Stimulated activated CD8-positive, alpha-beta memory T cell treated with anti-CD3 and anti-CD28 coated beads, Interleukin-12 subunit alpha, Interleukin-12 subunit beta, amount 100 ng/mL, for 24 hours (primary cell): Measurements from ENCODE around the gene CYP3A4.
"Not testable (repeated sequence)": the region's sequence is repeated elsewhere in the genome, so short reads cannot be mapped to it uniquely, and the experiment has no call there.

Experiments used
- DNase-seq: peaks from one replicate; pipeline ENCODE4 v3.0.0-alpha.2; 2020; ENCODE audit errors: extremely low read depth

CYP3A4 gene

GRCh38 chr7:99792967-99793366, 9.0 kb upstream of the CYP3A4 start:
- DNase-seq, result no peak

DNA sequence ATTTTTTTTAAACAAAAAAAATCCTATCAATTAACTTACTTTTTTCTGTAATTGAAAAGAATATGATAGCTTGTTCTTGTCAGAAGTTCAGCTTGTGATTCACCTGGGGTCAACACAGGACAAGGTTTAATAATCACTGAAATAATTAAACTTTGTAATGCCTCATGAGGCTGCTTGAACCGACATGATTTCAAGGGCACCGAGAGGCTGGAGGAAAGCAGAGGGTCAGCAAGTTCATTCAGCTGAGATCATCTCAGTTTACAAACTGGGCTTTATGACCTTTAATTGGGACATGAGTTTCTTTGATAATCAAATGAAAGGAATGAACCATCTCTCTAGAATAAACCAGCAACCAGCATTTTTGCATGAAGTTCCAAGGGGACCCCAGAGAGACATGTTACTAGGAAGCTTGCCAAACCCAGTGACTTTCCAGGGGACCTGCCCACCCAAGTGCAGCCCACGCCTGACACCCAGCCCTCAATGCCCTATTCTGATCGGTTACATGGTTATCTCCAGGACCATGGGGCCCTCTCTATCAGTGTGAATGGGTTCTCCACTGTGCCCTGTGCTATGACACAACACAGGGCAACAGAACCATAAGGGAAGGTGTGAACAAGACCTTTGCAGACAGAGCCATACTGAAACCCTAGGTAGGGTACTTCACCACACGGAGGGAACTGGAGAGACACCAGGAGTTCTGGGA, 7.8 kb upstream of the CYP3A4 start:
- no peak for DNase-seq

DNA sequence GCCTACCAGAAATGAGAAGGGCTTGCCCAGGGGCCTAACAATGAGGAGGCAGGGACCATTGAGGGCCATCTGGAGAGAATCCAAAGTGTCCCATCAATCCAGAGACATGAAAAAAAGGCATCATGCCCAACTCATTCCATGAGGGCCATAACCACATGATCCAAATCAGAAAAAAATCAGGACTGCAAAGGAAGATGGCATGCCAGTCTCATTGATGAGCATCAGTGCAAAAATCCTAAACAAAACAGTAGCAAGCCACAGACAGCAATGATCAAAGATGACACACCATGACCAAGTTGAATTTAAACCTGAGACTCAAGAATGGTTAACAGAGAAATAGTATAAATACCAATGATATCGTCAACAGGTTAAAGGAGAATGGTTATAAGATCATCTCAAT, 7.0 kb upstream of the CYP3A4 start:
- DNase-seq, result no peak

DNA sequence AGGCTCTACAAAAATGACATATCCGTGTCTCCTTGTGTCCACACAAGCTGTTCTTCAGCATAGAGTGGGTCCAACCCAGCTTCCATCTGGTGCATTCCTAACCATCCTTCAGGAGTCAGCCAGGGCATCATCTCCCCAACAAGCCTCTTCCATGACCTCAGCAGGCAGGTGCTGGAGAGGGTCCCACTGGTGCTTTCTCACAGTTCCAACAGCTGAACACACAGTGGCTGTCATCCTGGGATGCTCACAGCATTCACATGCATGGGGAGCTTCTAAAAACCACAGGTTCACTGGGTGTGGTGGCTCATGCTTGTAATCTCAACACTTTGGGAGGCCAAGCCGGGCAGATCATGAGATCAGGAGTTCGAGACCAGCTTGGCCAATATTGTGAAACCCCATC, 6.4 kb upstream of the CYP3A4 start:
- DNase-seq, result no peak

DNA sequence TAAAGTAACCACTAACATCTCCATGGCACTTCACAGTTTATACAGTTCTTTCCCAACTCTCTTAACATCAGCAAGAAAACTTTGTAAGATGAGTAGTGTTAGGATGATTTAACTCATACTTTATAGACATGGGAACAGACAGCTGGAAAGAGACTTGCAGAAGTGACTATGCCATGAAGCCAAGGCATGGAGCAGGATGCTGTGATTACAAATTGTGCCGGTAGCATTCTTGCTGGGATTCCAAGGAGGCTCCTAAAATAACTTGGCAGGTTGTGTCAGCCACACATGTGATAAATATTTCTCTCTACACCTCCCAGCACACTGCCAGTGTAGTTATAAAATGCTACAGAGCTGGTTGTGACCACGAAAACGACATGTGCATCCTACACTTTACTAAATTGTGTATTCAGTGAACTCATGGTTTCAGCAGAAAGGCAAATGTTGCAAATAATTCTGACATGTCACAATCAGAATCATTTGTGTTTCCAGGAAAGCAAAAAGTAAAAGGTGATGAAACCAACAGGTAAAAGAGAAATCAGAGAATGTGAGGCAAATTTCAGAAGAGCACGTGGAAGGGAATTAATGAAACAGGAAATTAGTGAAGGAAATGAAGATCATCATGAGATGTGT, 5.6 kb upstream of the CYP3A4 start:
- no peak for DNase-seq

DNA sequence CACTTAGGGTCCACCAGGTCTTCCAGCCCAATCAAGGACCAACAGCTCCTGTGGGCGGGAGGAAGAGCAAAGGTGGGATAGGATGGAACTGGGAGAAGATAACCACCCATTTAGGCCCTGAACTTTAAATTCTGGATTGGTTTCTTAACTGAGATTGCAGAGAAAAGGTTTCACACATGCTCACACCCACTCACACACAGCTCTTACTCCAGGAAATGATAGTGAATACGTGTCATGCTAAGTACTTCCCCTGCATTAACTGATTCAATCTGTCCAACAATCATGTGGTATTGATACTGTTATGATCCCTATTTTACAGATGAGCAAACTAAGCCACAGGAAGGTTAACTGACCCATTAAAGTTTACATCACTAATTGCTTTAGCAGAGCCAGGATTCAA, 4.6 kb upstream of the CYP3A4 start:
- no peak for DNase-seq

DNA sequence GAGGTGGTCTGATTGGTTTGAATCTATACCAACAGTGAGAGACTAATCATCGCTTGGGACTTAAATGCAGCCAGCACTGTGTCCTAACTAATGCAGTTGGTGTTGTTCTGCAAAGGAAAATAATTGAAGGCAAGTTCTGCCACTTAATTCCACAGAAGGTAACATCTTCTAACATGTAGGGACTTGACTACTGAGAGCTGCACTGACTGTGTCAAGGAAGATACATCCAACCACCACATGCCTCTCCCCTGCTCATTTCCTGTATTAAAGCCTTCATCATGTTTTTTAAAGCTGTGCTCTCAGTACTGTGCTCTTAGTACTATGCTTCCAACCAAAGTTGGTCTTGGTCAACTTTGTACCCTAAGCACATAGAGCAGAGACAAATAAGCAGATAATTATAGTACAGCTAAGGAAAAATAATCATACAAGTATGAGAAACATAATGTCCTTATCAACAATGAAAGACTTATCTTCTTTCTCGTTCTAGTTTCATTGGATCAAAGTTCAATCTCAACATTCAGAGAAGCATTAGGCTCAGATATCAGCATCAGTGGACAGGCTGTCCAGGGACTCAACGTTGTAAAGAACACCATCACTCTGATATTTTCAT, 2.8 kb upstream of the CYP3A4 start:
- no peak for DNase-seq

DNA sequence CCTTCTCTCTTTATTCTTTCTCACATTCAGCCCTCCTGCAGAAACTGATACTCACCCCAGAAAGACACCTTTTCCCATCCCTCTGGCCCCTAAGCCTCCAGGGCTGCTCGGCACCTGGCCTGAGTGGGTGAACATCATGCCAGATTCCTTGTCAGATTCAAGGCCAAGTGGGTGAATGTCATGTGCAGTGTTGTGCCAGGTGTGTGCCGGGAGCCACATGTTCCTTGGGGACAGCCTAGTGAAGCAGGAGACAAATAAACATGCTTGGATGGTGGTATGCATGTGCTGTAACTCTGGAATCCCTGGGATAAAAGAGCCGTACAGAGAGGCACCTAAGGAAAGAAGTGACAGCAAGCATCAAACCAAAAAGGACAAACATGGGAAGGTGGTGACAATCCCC, 1.7 kb upstream of the CYP3A4 start:
- DNase-seq, result not testable (repeated sequence)

- no peak for DNase-seq
These were observed 1.7 kb downstream of the CYP3A4 start for GRCh38 chr7:99782012-99782953.

GRCh38 chr7:99780588-99780987, 3.4 kb downstream of the CYP3A4 start:
- DNase-seq, result no peak

GRCh38 chr7:99779949-99780348, 4.0 kb downstream of the CYP3A4 start:
- DNase-seq, result no peak

DNA sequence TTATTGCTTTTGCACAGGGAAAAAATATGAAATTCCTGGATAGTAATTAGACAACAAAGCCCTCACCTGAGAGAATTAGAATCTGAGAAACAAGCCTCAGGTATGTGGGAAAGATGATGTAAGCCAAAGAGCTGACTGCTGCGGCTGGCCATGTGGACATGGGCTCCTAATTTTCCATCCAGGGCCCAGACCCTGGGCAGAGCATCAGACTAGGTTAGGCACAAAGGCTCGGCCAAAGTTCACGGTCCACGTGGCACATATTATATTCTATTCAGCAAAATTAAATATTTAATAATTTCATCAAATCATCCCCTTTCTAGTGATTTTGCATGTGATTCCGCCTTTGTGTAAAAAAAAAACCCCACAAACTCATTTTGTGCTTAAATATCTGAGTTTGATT, 5.1 kb downstream of the CYP3A4 start:
- DNase-seq, result no peak

DNA sequence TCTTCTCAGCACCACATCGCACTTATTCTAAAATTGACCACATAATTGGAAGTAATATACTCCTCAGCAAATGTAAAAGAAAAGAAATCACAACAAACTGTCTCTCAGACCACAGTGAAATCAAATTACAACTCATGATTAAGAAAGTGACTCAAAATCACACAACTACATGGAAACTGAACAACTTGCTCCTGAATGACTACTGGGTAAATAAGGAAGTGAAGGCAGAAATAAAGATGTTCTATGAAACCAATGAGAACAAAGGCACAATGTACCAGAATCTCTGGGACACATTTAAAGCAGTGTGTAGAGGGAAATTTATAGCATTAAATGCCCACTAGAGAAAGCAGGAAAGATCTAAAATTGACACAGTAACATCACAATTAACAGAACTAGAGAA, 10.6 kb downstream of the CYP3A4 start:
- not testable (repeated sequence) for DNase-seq

- DNase-seq, result no peak
These were observed 11.4 kb downstream of the CYP3A4 start for GRCh38 chr7:99772565-99772964.

GRCh38 chr7:99769494-99769893, 14.5 kb downstream of the CYP3A4 start:
- DNase-seq, result not testable (repeated sequence)

DNA sequence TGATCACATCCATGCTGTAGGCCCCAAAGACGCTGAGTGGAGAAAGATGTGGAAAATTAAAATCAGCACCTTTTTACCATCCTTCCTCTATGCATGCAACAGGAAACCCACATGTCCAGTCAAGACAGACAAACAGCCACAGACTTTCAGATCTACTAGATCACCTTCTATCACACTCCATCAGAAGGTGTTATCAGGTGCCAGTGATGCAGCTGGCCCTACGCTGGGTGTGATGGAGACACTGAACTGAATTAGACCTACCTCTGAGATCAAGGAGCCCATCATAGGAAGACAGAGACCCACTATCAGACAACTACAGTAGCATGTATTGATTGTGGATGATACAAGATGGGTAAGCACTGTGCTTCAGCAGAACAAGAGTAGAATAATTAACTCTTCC, 15.5 kb downstream of the CYP3A4 start:
- DNase-seq, result no peak

DNA sequence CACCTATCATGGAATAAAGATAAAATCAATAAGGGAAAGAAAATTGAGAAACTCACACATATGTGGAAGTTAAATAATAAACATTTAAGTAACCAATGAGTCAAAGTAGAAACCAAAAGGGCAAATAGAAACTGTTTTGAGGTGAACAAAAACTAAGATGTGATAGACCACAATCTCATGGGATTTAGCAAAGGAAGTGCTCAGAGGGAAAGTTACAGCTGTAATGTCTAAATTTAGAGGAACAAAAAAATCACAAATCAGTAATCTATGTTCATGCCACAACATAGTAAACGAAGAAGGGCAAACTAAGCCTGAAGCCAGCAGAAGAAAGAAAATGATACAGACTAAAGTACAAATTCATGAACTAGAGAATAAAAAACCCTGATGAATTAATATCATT, 16.3 kb downstream of the CYP3A4 start:
- DNase-seq, result no peak

DNA sequence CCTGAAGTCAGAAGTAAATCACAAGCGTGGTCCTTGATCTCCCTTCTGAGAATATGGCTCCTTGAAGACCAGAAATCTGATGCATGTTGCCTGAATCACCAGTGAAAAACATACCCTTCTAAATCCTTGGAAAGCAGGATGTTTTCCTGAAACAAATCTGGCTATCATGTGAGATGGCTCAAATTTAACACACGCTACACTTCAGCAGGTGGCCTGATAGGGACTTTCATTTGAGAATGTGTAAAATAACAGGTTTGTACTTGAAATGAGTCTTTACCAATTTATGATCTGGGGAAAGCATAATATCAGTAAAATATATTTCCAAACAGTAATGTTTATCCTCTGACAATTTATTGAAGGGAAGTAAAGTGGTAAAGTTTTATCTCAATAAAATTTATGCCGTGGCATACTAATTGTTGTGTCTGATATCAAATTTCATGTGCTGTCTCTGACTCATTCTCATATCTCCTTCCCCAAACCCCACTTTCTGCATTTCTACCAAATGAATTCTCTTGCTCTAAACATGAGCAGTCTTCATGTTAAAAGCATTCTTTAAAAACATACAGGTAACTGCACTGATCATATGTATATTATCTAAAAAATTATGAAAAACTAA, 17.4 kb downstream of the CYP3A4 start:
- no peak for DNase-seq

GRCh38 chr7:99764478-99764877, 19.5 kb downstream of the CYP3A4 start:
- no peak for DNase-seq

DNA sequence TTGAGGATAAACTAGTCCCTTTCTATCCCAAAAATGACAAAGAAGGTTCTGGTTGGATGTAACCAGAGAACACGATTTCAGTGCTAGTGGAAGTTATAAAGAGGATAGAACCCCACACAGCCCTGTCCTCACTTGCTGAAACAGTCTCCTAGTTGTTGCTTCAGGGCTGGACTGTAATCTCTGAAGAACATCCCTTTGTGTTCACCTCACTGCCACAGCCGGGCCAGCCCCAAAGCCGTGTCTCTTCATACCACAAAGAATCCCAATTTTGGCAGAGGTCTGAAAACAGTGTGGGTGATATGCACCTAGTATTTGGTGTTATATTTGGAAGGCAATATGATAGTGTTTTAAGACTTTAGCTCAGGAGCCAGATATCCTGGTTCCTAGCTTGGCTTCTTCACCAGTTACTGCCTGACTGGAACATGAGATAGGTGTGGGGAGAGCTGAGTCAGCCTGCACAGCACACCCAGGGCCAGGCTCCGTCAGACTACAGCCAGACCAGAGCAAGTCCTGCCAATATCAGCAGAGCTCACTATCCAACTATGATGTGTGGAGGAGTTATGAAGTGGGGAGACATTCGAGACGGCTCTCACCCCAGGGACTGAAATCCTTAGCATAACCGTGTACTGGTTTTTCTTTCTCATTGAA, 21.2 kb downstream of the CYP3A4 start:
- DNase-seq, result no peak

DNA sequence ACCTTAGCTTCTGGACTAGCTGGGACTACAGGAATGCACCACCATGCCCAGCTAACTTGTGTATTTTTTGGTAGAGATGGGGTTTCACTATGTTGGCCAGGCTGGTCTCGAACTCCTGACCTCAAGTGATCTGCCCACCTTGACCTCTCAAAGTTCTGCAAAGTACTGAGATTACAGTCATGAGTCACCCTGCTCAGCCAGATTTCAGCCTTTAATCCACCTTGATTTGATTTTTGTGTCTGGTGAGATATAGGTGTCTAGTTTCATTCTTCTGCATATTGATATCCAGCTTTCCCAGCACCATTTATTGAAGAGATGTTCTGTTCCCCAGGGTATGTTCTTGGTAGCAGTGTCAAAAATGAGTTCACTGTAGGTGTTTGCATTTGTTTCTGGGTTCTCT, 28.9 kb downstream of the CYP3A4 start:
- no peak for DNase-seq
